Endodermal cell (in vitro differentiated cells): ENCODE measurements around the gene DNM1. TPM values are rescaled to one million over a fixed set of nuclear protein-coding genes. Genes with fewer than 3 reads are reported as not detected.
A peak's percentile ranks its signal among the peaks of the same experiment; 100 is the strongest.

Source experiments
- DNase-seq: peaks from one replicate; pipeline ENCODE4 v3.0.0-alpha.2; 2017
- H3K27ac ChIP-seq: 2 replicates; pipeline ENCODE4 v1.5.1; 2013; ENCODE audit warnings: mild to moderate bottlenecking, low read depth, low read length, moderate library complexity
- H3K27me3 ChIP-seq: 2 replicates; pipeline ENCODE4 v1.6.1; 2013; ENCODE audit warnings: mild to moderate bottlenecking, low read length, moderate library complexity; ENCODE audit not compliant: insufficient read depth, control insufficient read depth, poor library complexity, severe bottlenecking
- H3K36me3 ChIP-seq: 2 replicates; pipeline ENCODE4 v1.7.0; 2013; ENCODE audit warnings: mild to moderate bottlenecking, low read length, moderate library complexity; ENCODE audit not compliant: control insufficient read depth, insufficient read depth
- H3K4me1 ChIP-seq: one replicate; pipeline ENCODE4 v1.7.0; 2013; ENCODE audit warnings: low read length; ENCODE audit not compliant: control insufficient read depth, insufficient read depth
- H3K4me3 ChIP-seq: 2 replicates; pipeline ENCODE4 v1.5.1; 2013; ENCODE audit warnings: mild to moderate bottlenecking, low read length, moderate library complexity
- H3K9ac ChIP-seq: 2 replicates; pipeline ENCODE4 v1.6.1; 2013; ENCODE audit warnings: mild to moderate bottlenecking, low read length, moderate library complexity; ENCODE audit not compliant: poor library complexity, severe bottlenecking; ENCODE audit errors: extremely low read depth
- H3K9me3 ChIP-seq: 2 replicates; pipeline ENCODE4 v1.6.1; 2013; ENCODE audit warnings: mild to moderate bottlenecking, low read length, moderate library complexity; ENCODE audit not compliant: control insufficient read depth
- H3K27ac Mint-ChIP-seq: 2 replicates; pipeline ENCODE4 v1.8.0; 2020; ENCODE audit warnings: mixed read lengths
- H3K27me3 Mint-ChIP-seq: 2 replicates; pipeline ENCODE4 v1.8.0; 2021; ENCODE audit warnings: mild to moderate bottlenecking, mixed read lengths; ENCODE audit not compliant: insufficient read depth
- H3K36me3 Mint-ChIP-seq: 2 replicates; pipeline ENCODE4 v1.8.0; 2020; ENCODE audit warnings: low read depth, mixed read lengths
- H3K4me1 Mint-ChIP-seq: 2 replicates; pipeline ENCODE4 v1.8.0; 2020; ENCODE audit warnings: mixed read lengths
- H3K4me3 Mint-ChIP-seq: 2 replicates; pipeline ENCODE4 v1.8.0; 2020; ENCODE audit warnings: mild to moderate bottlenecking, moderate library complexity, mixed read lengths
- H3K9me3 Mint-ChIP-seq: 2 replicates; pipeline ENCODE4 v1.8.0; 2020; ENCODE audit warnings: mild to moderate bottlenecking, mixed read lengths
- WGBS, 2 experiments: methylation state at CpG; one replicate each; pipeline versions ENCODE4 v1.1.5 to v1.1.7; 2013; ENCODE audit warnings: missing lambda C conversion rate in 2 of 2, mixed read lengths in 1 of 2; ENCODE audit not compliant: insufficient coverage in 1 of 2, insufficient read length in 1 of 2; 5-methylcytosine and 5-hydroxymethylcytosine counted together
- total RNA-seq, 2 donors: library from RNA; stranded (reverse); fragmentation: NEBNext Ultra II Directional in 1 of 2; extraction: Animal tissue kit (Norgen Biotek cat#: 25700) in 1 of 2; gene quantifications; 2 replicates in 1 of 2; 3 replicates in 1 of 2; pipeline ENCODE4 v1.2.1, GENCODE V29; 2021
- TF ChIP-seq, protein P1 (sequence below): fragments of 200-600 bp; sonication (generic); conservative IDR thresholded peaks from 2 replicates; pipeline ENCODE4 v1.5.0; 2021; ENCODE audit warnings: antibody characterized with exemption, mild to moderate bottlenecking

Gene DNM1
- total RNA-seq, 2 donors from 2014 or later, result 55.8 to 147 TPM

DNA sequence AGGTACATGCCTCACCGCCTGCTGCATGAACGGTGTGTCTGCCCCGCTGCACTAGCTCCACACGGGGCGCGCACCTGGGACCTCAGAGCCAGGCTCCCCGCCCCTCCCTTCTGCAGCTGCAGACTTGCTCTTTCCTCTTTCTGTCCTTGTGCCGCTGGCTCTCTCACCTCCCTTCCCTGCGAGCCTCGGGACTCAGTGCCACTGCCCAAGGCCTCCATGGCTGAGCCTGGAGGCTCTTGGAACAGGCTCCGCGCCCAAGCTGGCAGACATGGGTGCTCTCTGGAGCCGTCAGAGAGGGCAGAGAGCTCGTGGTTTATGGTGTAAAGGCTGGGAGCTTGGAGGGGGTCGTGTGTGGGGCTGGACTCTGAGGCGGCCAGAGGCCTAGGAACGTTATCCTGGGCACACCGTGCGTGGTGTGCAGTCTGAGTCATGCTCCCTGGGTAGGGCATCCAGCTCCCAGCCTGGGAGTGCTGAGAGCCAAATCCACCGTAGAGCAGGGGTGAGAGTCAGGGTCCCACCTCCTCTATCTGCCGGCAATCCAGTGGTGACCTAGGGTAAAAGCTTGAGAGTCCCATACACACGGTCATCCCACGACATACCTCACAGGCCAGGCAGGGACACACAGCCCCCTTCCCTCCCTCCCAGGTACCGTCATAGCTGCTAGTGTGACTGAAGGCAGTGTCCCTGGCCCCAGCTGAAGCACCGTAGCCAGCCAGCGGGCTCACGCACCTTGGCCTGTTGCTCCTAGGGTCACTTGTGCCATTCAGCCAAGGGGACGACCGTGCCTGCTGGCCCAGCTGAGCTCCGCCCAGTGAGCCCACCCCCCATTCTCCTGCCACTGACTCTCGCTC lies 50.2 kb downstream of the DNM1 start:
- no peak overlapping the region for H3K27ac Mint-ChIP-seq

DNA sequence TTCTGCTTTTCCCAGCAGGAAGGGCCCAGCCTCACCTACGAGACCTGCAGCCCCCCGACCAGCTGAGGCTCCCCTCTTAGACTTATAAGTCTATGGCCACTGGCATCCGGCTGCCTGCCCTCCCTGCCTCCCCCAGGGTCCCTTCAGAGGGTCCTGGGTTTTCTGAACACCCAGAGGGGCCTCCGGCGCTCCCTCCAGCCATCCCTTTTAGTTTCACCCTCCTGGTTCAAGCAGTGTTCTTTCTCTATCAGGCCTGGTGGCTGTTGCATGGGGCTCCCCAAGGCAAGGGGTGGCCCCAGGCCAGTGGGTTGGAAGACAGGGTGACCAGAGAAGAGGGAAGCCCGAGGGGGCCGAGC lies 50.8 kb downstream of the DNM1 start:
- Mint-ChIP-seq H3K4me1 (peaks cover 11% of the 10 kb centered on the region), H3K36me3 (peaks cover 16% of the 10 kb centered on the region), H3K4me3 (no peak overlapping the region), H3K27me3 (peaks cover 21% of the 10 kb centered on the region), H3K27ac (no peak overlapping the region), H3K9me3 (no peaks in the 10 kb centered on the region)
- no peaks in the 10 kb centered on the region for H3K4me1 ChIP-seq
- TF ChIP-seq, protein P1, sequence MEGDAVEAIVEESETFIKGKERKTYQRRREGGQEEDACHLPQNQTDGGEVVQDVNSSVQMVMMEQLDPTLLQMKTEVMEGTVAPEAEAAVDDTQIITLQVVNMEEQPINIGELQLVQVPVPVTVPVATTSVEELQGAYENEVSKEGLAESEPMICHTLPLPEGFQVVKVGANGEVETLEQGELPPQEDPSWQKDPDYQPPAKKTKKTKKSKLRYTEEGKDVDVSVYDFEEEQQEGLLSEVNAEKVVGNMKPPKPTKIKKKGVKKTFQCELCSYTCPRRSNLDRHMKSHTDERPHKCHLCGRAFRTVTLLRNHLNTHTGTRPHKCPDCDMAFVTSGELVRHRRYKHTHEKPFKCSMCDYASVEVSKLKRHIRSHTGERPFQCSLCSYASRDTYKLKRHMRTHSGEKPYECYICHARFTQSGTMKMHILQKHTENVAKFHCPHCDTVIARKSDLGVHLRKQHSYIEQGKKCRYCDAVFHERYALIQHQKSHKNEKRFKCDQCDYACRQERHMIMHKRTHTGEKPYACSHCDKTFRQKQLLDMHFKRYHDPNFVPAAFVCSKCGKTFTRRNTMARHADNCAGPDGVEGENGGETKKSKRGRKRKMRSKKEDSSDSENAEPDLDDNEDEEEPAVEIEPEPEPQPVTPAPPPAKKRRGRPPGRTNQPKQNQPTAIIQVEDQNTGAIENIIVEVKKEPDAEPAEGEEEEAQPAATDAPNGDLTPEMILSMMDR, result no peak
- no peak overlapping the region for H3K9ac ChIP-seq
- H3K9me3 ChIP-seq, result no peaks in the 10 kb centered on the region
- no peak overlapping the region for H3K4me3 ChIP-seq
- no peak for DNase-seq
- H3K36me3 ChIP-seq, result peaks cover 19% of the 10 kb centered on the region
- H3K27me3 ChIP-seq, result no peaks in the 10 kb centered on the region
- H3K27ac ChIP-seq, result no peak overlapping the region
- 84 to 88% methylated on average over 5 to 7 of the region's 7 CpGs for WGBS, 2 experiments

More for the DNA sequence above, 50.2 kb downstream of the DNM1 start:
- Mint-ChIP-seq H3K36me3 (peaks cover 11% of the 10 kb centered on the region), H3K27me3 (peaks cover 27% of the 10 kb centered on the region), H3K4me3 (no peak overlapping the region), H3K9me3 (no peaks in the 10 kb centered on the region), H3K4me1 (peaks cover 11% of the 10 kb centered on the region)
- no peaks in the 10 kb centered on the region for H3K9me3 ChIP-seq
- 90 to 92% methylated on average over 16 to 31 of the region's 31 CpGs for WGBS, 2 experiments
- H3K27me3 ChIP-seq, result no peaks in the 10 kb centered on the region
- no peak overlapping the region for H3K4me3 ChIP-seq
- H3K36me3 ChIP-seq, result peaks cover 16% of the 10 kb centered on the region
- no peak for DNase-seq
- TF ChIP-seq, protein P1, result no peak
- no peak overlapping the region for H3K9ac ChIP-seq
- no peak overlapping the region for H3K27ac ChIP-seq
- no peaks in the 10 kb centered on the region for H3K4me1 ChIP-seq

DNA sequence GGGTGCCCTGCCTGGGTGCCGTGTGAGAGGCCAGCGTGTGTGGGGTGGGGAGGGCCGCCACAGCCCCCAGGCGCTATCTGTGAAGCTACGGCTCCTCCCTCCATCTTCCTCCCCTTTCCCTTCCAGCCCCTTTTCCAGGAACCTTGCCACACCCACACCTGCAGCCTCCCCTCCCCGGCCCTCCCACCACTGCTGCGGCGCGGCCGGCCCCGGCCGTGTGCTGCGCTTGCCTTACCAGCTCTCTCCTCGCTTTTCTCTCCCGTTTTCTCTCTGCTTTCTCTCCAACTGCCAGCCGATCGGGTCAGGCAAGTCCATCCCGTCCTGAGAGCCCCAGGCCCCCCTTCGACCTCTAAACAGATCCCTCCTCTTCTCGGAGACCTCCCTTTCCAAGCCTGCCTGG lies 51.2 kb downstream of the DNM1 start:
- no peak overlapping the region for H3K27ac ChIP-seq

More for the DNA sequence above, 51.2 kb downstream of the DNM1 start:
- peaks cover 19% of the 10 kb centered on the region for H3K27me3 Mint-ChIP-seq
- no peaks in the 10 kb centered on the region for H3K9me3 ChIP-seq
- TF ChIP-seq, protein P1, result no peak
- H3K36me3 ChIP-seq, result peaks cover 21% of the 10 kb centered on the region
- H3K4me1 Mint-ChIP-seq, result peaks cover 11% of the 10 kb centered on the region
- no peaks in the 10 kb centered on the region for H3K27me3 ChIP-seq
- peaks cover 20% of the 10 kb centered on the region for H3K36me3 Mint-ChIP-seq
- WGBS, 2 experiments, result 92 to 93% methylated on average over 14 to 19 of the region's 20 CpGs
- no peak overlapping the region for H3K9ac ChIP-seq
- H3K9me3 Mint-ChIP-seq, result no peaks in the 10 kb centered on the region
- no peaks in the 10 kb centered on the region for H3K4me1 ChIP-seq
- peak; percentile 48 for DNase-seq
- H3K4me3 Mint-ChIP-seq, result no peak overlapping the region
- H3K27ac Mint-ChIP-seq, result no peak overlapping the region
- H3K4me3 ChIP-seq, result no peak overlapping the region
